Cerebellar cortex (tissue), 1 donor: ENCODE results near the gene ARHGEF11.

Experiments used
- DNase-seq: peaks from one replicate; pipeline ENCODE4 v3.0.0-alpha.2; 2015; ENCODE audit warnings: low spot score

The ARHGEF11 gene

GRCh38 chr1:156951371-156951770 is 94.2 kb downstream of the ARHGEF11 start:
- no peak for DNase-seq

- no peak for DNase-seq
These were observed 96.4 kb downstream of the ARHGEF11 start for GRCh38 chr1:156949127-156949526.

GRCh38 chr1:156948708-156949107 is 96.8 kb downstream of the ARHGEF11 start:
- DNase-seq: no peak

GRCh38 chr1:156947818-156948525 is 97.6 kb downstream of the ARHGEF11 start:
- no peak for DNase-seq

- no peak for DNase-seq
These were observed 98.4 kb downstream of the ARHGEF11 start for GRCh38 chr1:156947127-156947526.

- peak; percentile 55 for DNase-seq
These were observed 99.5 kb downstream of the ARHGEF11 start for GRCh38 chr1:156945881-156946661.

- no peak for DNase-seq
These were observed 100.7 kb downstream of the ARHGEF11 start for GRCh38 chr1:156944848-156945247.

- DNase-seq: no peak
These were observed 101.3 kb downstream of the ARHGEF11 start for GRCh38 chr1:156944268-156944667.

GRCh38 chr1:156943756-156944155 is 101.8 kb downstream of the ARHGEF11 start:
- DNase-seq: no peak

GRCh38 chr1:156942576-156942975 is 103.0 kb downstream of the ARHGEF11 start:
- DNase-seq: no peak

GRCh38 chr1:156942176-156942575 is 103.4 kb downstream of the ARHGEF11 start:
- no peak for DNase-seq

GRCh38 chr1:156941675-156942074 is 103.9 kb downstream of the ARHGEF11 start:
- no peak for DNase-seq

- no peak for DNase-seq
These were observed 105.7 kb downstream of the ARHGEF11 start for GRCh38 chr1:156939786-156940334.

- no peak for DNase-seq
These were observed 106.7 kb downstream of the ARHGEF11 start for GRCh38 chr1:156938813-156939212.

- DNase-seq: no peak
These were observed 107.7 kb downstream of the ARHGEF11 start for GRCh38 chr1:156937883-156938282.

GRCh38 chr1:156936721-156937220 is 108.8 kb downstream of the ARHGEF11 start:
- no peak for DNase-seq

GRCh38 chr1:156936191-156936590 is 109.4 kb downstream of the ARHGEF11 start:
- no peak for DNase-seq

- DNase-seq: no peak
These were observed 109.9 kb downstream of the ARHGEF11 start for GRCh38 chr1:156935505-156936128.

GRCh38 chr1:156933136-156933535 is 112.4 kb downstream of the ARHGEF11 start:
- DNase-seq: no peak

- no peak for DNase-seq
These were observed 113.4 kb downstream of the ARHGEF11 start for GRCh38 chr1:156931974-156932710.

GRCh38 chr1:156931211-156931952 is 114.2 kb downstream of the ARHGEF11 start:
- DNase-seq: no peak
